ENCODE results near the gene OPCML.

DNA sequence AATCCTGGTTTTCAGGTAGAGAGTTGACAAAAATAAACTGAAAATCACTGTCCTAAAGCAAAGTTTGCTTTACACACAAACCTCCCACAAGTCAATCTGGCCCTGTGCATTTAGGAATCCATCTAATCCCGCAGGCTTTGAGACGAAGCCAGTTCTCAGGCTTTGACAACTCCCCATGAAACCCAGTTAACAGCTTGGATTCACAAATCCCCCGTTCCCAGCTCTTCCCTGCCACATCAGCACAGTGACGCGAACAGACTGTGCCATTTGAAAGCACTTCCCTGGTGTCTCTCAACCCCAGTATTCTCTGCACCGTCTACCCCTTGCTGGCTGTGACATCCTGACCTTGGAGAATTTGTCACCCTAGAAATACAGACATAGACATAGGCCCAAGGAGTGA is 117.8 kb downstream of the OPCML start:
- TF ChIP-seq CTCF (conservative IDR thresholded peaks at IDR 0.05 in 1 of 2, IDR thresholded peaks at IDR 0.05 in 1 of 2; ENCODE audit: low read depth in 1 of 2, low read length in 2 of 2) (no peak), EZH2 (IDR thresholded peaks at IDR 0.05; ENCODE audit: low read length, missing control alignments) (no peak)
